Left ventricle myocardium superior (tissue), 1 donor: ENCODE measurements around the gene SPSB1. TPM values are rescaled to one million over a fixed set of nuclear protein-coding genes. Genes with fewer than 3 reads are reported as not detected.
A peak's percentile ranks its signal among the peaks of the same experiment; 100 is the strongest.
"Not testable (repeated sequence)": the region's sequence is repeated elsewhere in the genome, so short reads cannot be mapped to it uniquely, and the experiment has no call there.

ENCODE experiments used
- ATAC-seq: fragments of 200-7000 bp; cut with Tn5 transposase; one replicate; pipeline ENCODE4 v1.9.1; 2020; ENCODE audit warnings: mild to moderate bottlenecking, moderate library complexity
- DNase-seq: peaks from one replicate; pipeline ENCODE4 v3.0.0-alpha.2; 2020
- intact Hi-C: fragments of 100-400 bp; cut with micrococcal nuclease; formaldehyde crosslinking; loops from one replicate; pipeline ENCODE4 v1.11.0; 2022
- total RNA-seq: library from RNA; stranded (reverse); fragmentation: NEBNext Ultra II Directional; extraction: Animal tissue kit (Norgen Biotek cat#: 25700); gene quantifications from one replicate; pipeline ENCODE4 v1.2.1, GENCODE V29; 2021
- donor health status: DM: no; HTN: yes; CAD: no; lungs with severe emphysema.

SPSB1 gene
- total RNA-seq, 1 donor from 2014 or later = 13.1 TPM

GRCh38 chr1:9373619-9374018, 80.9 kb downstream of the SPSB1 start:
- intact Hi-C loops = no loop called here

GRCh38 chr1:9374748-9375341, 82.2 kb downstream of the SPSB1 start:
- no peak for DNase-seq
- ATAC-seq = no peak
- intact Hi-C loops = no loop called here

More at GRCh38 chr1:9373619-9374018, 80.9 kb downstream of the SPSB1 start:
- DNase-seq (no peak), ATAC-seq (no peak)

GRCh38 chr1:9375912-9376311, 83.2 kb downstream of the SPSB1 start:
- peak; percentile 58 for ATAC-seq
- intact Hi-C loops = no loop called here
- DNase-seq = peak; percentile 67

- ATAC-seq (peak; percentile 3), DNase-seq (no peak)
- intact Hi-C loops = no loop called here
These were observed 83.7 kb downstream of the SPSB1 start for GRCh38 chr1:9376430-9376829.

- intact Hi-C loops = no loop called here
- peak; percentile 74 for DNase-seq
- peak; percentile 85 for ATAC-seq
These were observed 84.2 kb downstream of the SPSB1 start for GRCh38 chr1:9376886-9377333.

- DNase-seq = no peak
- no peak for ATAC-seq
- intact Hi-C loops = no loop called here
These were observed 86.1 kb downstream of the SPSB1 start for GRCh38 chr1:9378801-9379200.

GRCh38 chr1:9380711-9381110, 88.0 kb downstream of the SPSB1 start:
- DNase-seq = no peak
- ATAC-seq = no peak
- intact Hi-C loops = no loop called here

GRCh38 chr1:9382643-9383491, 90.2 kb downstream of the SPSB1 start:
- ATAC-seq (no peak), DNase-seq (no peak)
- intact Hi-C loops = no loop called here

GRCh38 chr1:9384128-9384527, 91.4 kb downstream of the SPSB1 start:
- ATAC-seq = peak; percentile 4
- intact Hi-C loops = no loop called here
- DNase-seq = no peak

- ATAC-seq (peak; percentile 95), DNase-seq (peak; percentile 87)
- intact Hi-C loops = no loop called here
These were observed 92.1 kb downstream of the SPSB1 start for GRCh38 chr1:9384751-9385245.

GRCh38 chr1:9385392-9385791, 92.7 kb downstream of the SPSB1 start:
- intact Hi-C loops, ATAC-seq, DNase-seq: not testable (repeated sequence)

GRCh38 chr1:9385801-9386573, 93.3 kb downstream of the SPSB1 start:
- DNase-seq = no peak
- intact Hi-C loops = no loop called here
- peak; percentile 7 for ATAC-seq

- intact Hi-C loops = no loop called here
- DNase-seq (no peak), ATAC-seq (no peak)
These were observed 95.9 kb downstream of the SPSB1 start for GRCh38 chr1:9388335-9389180.

GRCh38 chr1:9389968-9390367, 97.3 kb downstream of the SPSB1 start:
- intact Hi-C loops = no loop called here
- no peak for ATAC-seq
- no peak for DNase-seq

- ATAC-seq (no peak), DNase-seq (no peak)
- intact Hi-C loops = no loop called here
These were observed 98.9 kb downstream of the SPSB1 start for GRCh38 chr1:9391620-9392019.

GRCh38 chr1:9394010-9394409, 101.3 kb downstream of the SPSB1 start:
- intact Hi-C loops = no loop called here
- no peak for DNase-seq
- no peak for ATAC-seq

- DNase-seq = no peak
- ATAC-seq = no peak
- intact Hi-C loops = no loop called here
These were observed 102.3 kb downstream of the SPSB1 start for GRCh38 chr1:9395018-9395417.

GRCh38 chr1:9397047-9397446, 104.4 kb downstream of the SPSB1 start:
- intact Hi-C loops = no loop called here
- no peak for ATAC-seq

GRCh38 chr1:9397997-9398526, 105.4 kb downstream of the SPSB1 start:
- ATAC-seq = no peak
- DNase-seq = no peak
- intact Hi-C loops = no loop called here

More at GRCh38 chr1:9397047-9397446, 104.4 kb downstream of the SPSB1 start:
- DNase-seq = no peak
